Ishikawa (cell line): ENCODE results near the gene THBS2.

Experiments used
- CEBPB ChIP-seq: IDR thresholded peaks from 2 replicates; pipeline ENCODE4 v1.6.1; 2012
- EGR1 ChIP-seq: IDR thresholded peaks from 2 replicates; pipeline ENCODE4 v1.6.1; 2012
- EP300 ChIP-seq: IDR thresholded peaks from 2 replicates; pipeline ENCODE4 v1.6.1; 2012; ENCODE audit warnings: borderline replicate concordance
- RAD21 ChIP-seq: IDR thresholded peaks from 2 replicates; pipeline ENCODE4 v1.6.1; 2012; ENCODE audit warnings: low read depth
- TAF1 ChIP-seq: IDR thresholded peaks from 2 replicates; pipeline ENCODE4 v1.6.1; 2012; ENCODE audit warnings: low read depth, mild to moderate bottlenecking
- TCF12 ChIP-seq: IDR thresholded peaks from 2 replicates; pipeline ENCODE4 v1.6.1; 2012; ENCODE audit warnings: low read depth
- YY1 ChIP-seq: IDR thresholded peaks from 2 replicates; pipeline ENCODE4 v1.6.1; 2012; ENCODE audit warnings: low read depth
- TF ChIP-seq, protein P1 (sequence below): IDR thresholded peaks from 2 replicates; pipeline ENCODE4 v1.6.1; 2012
- TF ChIP-seq, protein P2 (sequence below): IDR thresholded peaks from 2 replicates; pipeline ENCODE4 v1.6.1; 2012; ENCODE audit warnings: low read depth, mild to moderate bottlenecking
- TF ChIP-seq, protein P3 (sequence below): IDR thresholded peaks from 2 replicates; pipeline ENCODE4 v1.6.1; 2012

DNA sequence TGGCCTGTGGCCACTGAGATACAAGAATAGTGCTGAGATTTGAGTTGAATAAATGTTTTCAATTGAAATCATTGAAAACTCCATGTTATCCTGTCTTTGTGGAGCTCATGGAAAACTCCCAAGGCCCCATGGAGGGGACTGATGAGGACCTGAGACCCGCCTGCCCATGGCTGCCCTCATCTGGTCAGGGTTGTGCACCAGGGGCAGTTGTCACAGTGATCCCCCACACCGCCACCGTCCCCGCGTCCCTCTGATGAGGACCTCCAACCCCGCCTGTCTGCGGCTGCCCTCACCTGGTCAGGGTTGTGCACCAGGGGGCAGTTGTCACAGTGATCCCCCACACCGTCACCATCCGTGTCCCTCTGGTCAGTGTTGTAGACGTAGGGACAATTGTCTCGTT lies 27.8 kb downstream of the THBS2 start:
- TF ChIP-seq YY1, result no peak
- TF ChIP-seq, protein P1, sequence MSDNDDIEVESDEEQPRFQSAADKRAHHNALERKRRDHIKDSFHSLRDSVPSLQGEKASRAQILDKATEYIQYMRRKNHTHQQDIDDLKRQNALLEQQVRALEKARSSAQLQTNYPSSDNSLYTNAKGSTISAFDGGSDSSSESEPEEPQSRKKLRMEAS, result no peak
- TF ChIP-seq EP300, result no peak
- TF ChIP-seq CEBPB, result no peak
- no peak for TF ChIP-seq TAF1
- TF ChIP-seq, protein P2, sequence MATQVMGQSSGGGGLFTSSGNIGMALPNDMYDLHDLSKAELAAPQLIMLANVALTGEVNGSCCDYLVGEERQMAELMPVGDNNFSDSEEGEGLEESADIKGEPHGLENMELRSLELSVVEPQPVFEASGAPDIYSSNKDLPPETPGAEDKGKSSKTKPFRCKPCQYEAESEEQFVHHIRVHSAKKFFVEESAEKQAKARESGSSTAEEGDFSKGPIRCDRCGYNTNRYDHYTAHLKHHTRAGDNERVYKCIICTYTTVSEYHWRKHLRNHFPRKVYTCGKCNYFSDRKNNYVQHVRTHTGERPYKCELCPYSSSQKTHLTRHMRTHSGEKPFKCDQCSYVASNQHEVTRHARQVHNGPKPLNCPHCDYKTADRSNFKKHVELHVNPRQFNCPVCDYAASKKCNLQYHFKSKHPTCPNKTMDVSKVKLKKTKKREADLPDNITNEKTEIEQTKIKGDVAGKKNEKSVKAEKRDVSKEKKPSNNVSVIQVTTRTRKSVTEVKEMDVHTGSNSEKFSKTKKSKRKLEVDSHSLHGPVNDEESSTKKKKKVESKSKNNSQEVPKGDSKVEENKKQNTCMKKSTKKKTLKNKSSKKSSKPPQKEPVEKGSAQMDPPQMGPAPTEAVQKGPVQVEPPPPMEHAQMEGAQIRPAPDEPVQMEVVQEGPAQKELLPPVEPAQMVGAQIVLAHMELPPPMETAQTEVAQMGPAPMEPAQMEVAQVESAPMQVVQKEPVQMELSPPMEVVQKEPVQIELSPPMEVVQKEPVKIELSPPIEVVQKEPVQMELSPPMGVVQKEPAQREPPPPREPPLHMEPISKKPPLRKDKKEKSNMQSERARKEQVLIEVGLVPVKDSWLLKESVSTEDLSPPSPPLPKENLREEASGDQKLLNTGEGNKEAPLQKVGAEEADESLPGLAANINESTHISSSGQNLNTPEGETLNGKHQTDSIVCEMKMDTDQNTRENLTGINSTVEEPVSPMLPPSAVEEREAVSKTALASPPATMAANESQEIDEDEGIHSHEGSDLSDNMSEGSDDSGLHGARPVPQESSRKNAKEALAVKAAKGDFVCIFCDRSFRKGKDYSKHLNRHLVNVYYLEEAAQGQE, result no peak
- TF ChIP-seq, protein P3, sequence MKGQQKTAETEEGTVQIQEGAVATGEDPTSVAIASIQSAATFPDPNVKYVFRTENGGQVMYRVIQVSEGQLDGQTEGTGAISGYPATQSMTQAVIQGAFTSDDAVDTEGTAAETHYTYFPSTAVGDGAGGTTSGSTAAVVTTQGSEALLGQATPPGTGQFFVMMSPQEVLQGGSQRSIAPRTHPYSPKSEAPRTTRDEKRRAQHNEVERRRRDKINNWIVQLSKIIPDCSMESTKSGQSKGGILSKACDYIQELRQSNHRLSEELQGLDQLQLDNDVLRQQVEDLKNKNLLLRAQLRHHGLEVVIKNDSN, result no peak
- TF ChIP-seq RAD21, result no peak
- no peak for TF ChIP-seq EGR1
- TF ChIP-seq TCF12, result no peak
